ENCODE results near the gene CUL3. TPM values are rescaled to one million over a fixed set of nuclear protein-coding genes. Genes with fewer than 3 reads are reported as not detected.

Gene CUL3
- total RNA-seq, 1 experiment from 2014 or later, result 114 TPM

- no peaks in the 10 kb centered on the region; a peak in 1 of 5 replicates for H3K9me3 Mint-ChIP-seq
- TF ChIP-seq CTCF (conservative IDR thresholded peaks at IDR 0.05), result no peak
- Histone ChIP-seq H3K4me2 (ENCODE audit: insufficient read depth, insufficient read length, low read length) (no peak overlapping the region), H2BK12ac (ENCODE audit: insufficient read length, low read depth, low read length) (no peak overlapping the region), H2AK5ac (ENCODE audit: insufficient read length, low read length) (no peak overlapping the region), H2BK20ac (ENCODE audit: low read depth, low read length, poor library complexity, severe bottlenecking) (no peak overlapping the region), H3K23ac (ENCODE audit: insufficient read length, low read depth, low read length) (no peak overlapping the region), H3K79me2 (ENCODE audit: insufficient read depth, low read length) (no peaks in the 10 kb centered on the region), H2BK15ac (ENCODE audit: low read depth, low read length) (no peak overlapping the region), H3K9me3 (ENCODE audit: control insufficient read depth, low read depth, low read length) (no peaks in the 10 kb centered on the region), H2BK5ac (ENCODE audit: insufficient read length, low read length) (no peak overlapping the region), H3K18ac (ENCODE audit: insufficient read length, low read depth, low read length) (no peak overlapping the region), H3K14ac (ENCODE audit: insufficient read depth, low read length) (no peak overlapping the region), H3K27me3 (ENCODE audit: insufficient read depth, low read length) (no peaks in the 10 kb centered on the region), H3K23me2 (ENCODE audit: insufficient read length, low read depth, low read length, poor library complexity, severe bottlenecking) (no peaks in the 10 kb centered on the region), H3K56ac (ENCODE audit: insufficient read length, low read depth, low read length) (no peak overlapping the region), H3T11ph (ENCODE audit: low read length) (no peak overlapping the region), H2BK120ac (ENCODE audit: low read depth, low read length, poor library complexity, severe bottlenecking) (no peak overlapping the region), H3K9ac (ENCODE audit: extremely low read depth, insufficient read length, low read length) (no peak overlapping the region), H4K8ac (replicated peaks; ENCODE audit: insufficient read length, low read depth, low read length) (no peak overlapping the region), H4K91ac (ENCODE audit: insufficient read length, low read depth, low read length) (no peak overlapping the region), H4K20me1 (ENCODE audit: control insufficient read depth, insufficient read depth, insufficient read length) (no peaks in the 10 kb centered on the region), H3K79me1 (ENCODE audit: insufficient read depth, low read depth, low read length, poor library complexity, severe bottlenecking) (no peaks in the 10 kb centered on the region), H4K5ac (ENCODE audit: insufficient read length, low read depth, low read length) (no peak overlapping the region), H2AFZ (ENCODE audit: low read length) (no peak overlapping the region), H3K27ac (ENCODE audit: insufficient read length, low read depth, low read length) (no peak overlapping the region), H3K4me1 (ENCODE audit: insufficient read depth, low read length) (peaks cover 3% of the 10 kb centered on the region; the same call in 1 of the 2 replicates), H3K4ac (ENCODE audit: low read depth, low read length) (no peak overlapping the region)
- peak overlapping the region in 2 of 3 experiments; percentile 10 to 48; a peak in 1 of 7 replicates for H3K27ac Mint-ChIP-seq
- no CpG with 5 or more reads among the region's 9 CpGs for WGBS (ENCODE audit: extremely low coverage, insufficient read length, low lambda C conversion rate)
- peaks cover 0 to 8% (median 5%) of the 10 kb centered on the region in 3 experiments; a peak in 4 of 7 replicates for H3K36me3 Mint-ChIP-seq (ENCODE audit: insufficient read depth in 1 of 3, low read depth in 3 of 3)
- no peak overlapping the region for H3K4me3 Mint-ChIP-seq
- peaks cover 7 to 8% of the 10 kb centered on the region in 2 experiments for H3K4me1 Mint-ChIP-seq
- DNase-seq, result no peak
- H3K27me3 Mint-ChIP-seq (ENCODE audit: low read depth), result no peaks in the 10 kb centered on the region
Measured at GRCh38 chr2:224469374-224469964, 115.7 kb downstream of the CUL3 start.

Measured in H9 (cell line).